Measurements from ENCODE around the gene HGFAC.

Gene HGFAC

DNA sequence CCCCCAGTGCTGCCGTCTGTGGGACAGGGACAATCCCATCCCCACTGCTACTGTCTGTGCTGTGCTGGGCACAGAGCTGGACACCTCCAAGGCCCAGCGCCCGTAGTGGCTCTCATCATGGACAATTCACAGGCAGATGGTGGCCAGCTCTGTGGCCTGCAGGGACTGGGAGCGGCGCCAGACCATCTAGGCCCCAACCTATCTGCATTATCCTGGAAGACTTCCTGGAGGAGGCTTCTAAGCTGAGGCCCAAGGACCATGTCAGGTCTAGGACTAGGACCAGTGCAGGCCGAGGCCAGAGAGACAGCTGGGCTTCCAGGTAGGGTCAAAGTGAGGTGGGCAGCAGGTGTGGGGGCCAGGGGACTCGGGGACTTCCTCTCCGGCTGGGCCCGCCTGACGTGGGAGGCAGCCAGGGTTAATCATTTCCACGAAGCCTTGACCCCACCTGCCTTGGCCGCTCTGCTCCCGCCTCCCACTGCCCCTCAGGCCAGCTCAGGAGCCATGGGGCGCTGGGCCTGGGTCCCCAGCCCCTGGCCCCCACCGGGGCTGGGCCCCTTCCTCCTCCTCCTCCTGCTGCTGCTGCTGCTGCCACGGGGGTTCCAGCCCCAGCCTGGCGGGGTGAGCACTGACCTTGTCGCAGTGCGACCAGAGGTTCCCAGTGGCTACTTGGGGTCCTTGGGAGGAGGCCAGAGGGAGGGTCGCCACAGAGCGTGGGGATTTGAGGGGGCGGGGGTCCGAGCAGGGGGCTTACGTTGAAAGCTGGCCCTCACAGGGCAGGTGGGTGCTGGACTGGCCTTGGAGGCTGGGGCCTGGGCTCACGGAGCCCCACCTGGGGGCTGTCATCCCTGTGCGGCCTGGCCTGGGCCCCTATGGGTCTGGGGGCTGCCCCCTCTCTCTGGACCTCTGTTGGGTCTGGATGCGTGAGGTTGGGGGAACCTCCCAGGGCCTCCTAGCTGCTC, at the start of gene HGFAC:
HGFAC (plus strand) TSS at position 468 of the 959 bp plus-strand sequence; CDS start at position 502, 34 bp downstream.
- no peaks in the 10 kb centered on the region for H3K4me1 ChIP-seq (ENCODE audit: control insufficient read depth, low read length)
- no peaks in the 10 kb centered on the region for H3K27me3 ChIP-seq (ENCODE audit: control insufficient read depth, low read length)
- H3K4me2 ChIP-seq (ENCODE audit: low read length), result no peak within 1 kb of the TSS
- H3K27ac ChIP-seq (ENCODE audit: low read depth, low read length), result no peak within 1 kb of the TSS
- H4K20me1 ChIP-seq (ENCODE audit: control insufficient read depth, insufficient read depth, low read depth, low read length), result no peaks in the 10 kb centered on the region
- no peaks in the 10 kb centered on the region for H3F3A ChIP-seq (ENCODE audit: control insufficient read depth, insufficient read depth)
- TF ChIP-seq EZH2phosphoT487 (IDR thresholded peaks at IDR 0.05; ENCODE audit: borderline replicate concordance, low read length), result no peak
- TF ChIP-seq, protein P1, sequence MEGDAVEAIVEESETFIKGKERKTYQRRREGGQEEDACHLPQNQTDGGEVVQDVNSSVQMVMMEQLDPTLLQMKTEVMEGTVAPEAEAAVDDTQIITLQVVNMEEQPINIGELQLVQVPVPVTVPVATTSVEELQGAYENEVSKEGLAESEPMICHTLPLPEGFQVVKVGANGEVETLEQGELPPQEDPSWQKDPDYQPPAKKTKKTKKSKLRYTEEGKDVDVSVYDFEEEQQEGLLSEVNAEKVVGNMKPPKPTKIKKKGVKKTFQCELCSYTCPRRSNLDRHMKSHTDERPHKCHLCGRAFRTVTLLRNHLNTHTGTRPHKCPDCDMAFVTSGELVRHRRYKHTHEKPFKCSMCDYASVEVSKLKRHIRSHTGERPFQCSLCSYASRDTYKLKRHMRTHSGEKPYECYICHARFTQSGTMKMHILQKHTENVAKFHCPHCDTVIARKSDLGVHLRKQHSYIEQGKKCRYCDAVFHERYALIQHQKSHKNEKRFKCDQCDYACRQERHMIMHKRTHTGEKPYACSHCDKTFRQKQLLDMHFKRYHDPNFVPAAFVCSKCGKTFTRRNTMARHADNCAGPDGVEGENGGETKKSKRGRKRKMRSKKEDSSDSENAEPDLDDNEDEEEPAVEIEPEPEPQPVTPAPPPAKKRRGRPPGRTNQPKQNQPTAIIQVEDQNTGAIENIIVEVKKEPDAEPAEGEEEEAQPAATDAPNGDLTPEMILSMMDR (IDR thresholded peaks at IDR 0.05; ENCODE audit: low read depth, low read length, poor library complexity, severe bottlenecking), result no peak
- no peaks in the 10 kb centered on the region for H3K36me3 ChIP-seq (ENCODE audit: control insufficient read depth, low read length)
- H3K9me2 ChIP-seq (replicated peaks; ENCODE audit: control insufficient read depth, low read length), result no peaks in the 10 kb centered on the region
- no peaks in the 10 kb centered on the region for H3K79me2 ChIP-seq (ENCODE audit: control insufficient read depth, low read length)
- H3K4me3 ChIP-seq (ENCODE audit: low read length), result no peak within 1 kb of the TSS
- H3K9me3 ChIP-seq (ENCODE audit: control insufficient read depth, insufficient read depth, low read length), result no peaks in the 10 kb centered on the region

DNA sequence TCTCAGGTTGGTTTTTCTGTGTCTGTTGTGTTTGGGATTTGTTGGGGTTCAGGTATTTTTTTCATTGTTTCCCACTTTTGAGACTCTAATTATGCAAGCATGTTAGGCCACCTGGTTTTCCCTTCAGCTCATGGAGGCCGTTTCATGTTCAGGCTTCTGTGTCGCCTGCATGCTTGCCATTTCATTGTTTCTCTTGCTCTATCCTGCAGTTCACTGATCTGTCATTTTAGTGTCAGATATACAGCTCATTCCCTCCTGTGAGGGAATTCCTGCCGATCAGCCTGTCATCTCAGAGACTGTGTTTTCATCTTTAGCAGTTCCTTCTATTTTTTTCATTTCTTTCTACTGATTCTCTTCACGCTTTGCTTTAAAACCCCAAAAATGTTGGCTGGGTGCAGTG, 49.4 kb upstream of the HGFAC start:
- TF ChIP-seq, protein P1 (IDR thresholded peaks at IDR 0.05; ENCODE audit: low read depth, low read length, poor library complexity, severe bottlenecking), result no peak
- no peak for TF ChIP-seq EZH2phosphoT487 (IDR thresholded peaks at IDR 0.05; ENCODE audit: borderline replicate concordance, low read length)
- H3K9me3 ChIP-seq (ENCODE audit: control insufficient read depth, insufficient read depth, low read length), result no peaks in the 10 kb centered on the region
- no peaks in the 10 kb centered on the region for H4K20me1 ChIP-seq (ENCODE audit: control insufficient read depth, insufficient read depth, low read depth, low read length)
- H3F3A ChIP-seq (ENCODE audit: control insufficient read depth, insufficient read depth), result 0 out of 2 replicates have a peak, but pooled peaks cover 6% of the 10 kb centered on the region
- no peaks in the 10 kb centered on the region for H3K36me3 ChIP-seq (ENCODE audit: control insufficient read depth, low read length)
- H3K79me2 ChIP-seq (ENCODE audit: control insufficient read depth, low read length), result no peaks in the 10 kb centered on the region
- H3K4me1 ChIP-seq (ENCODE audit: control insufficient read depth, low read length), result peaks cover 24% of the 10 kb centered on the region
- no peaks in the 10 kb centered on the region for H3K9me2 ChIP-seq (replicated peaks; ENCODE audit: control insufficient read depth, low read length)
- H3K4me2 ChIP-seq (ENCODE audit: low read length), result no peak overlapping the region
- peaks cover 6% of the 10 kb centered on the region; the same call in 1 of the 2 replicates for H3K27me3 ChIP-seq (ENCODE audit: control insufficient read depth, low read length)
- H3K4me3 ChIP-seq (ENCODE audit: low read length), result no peak overlapping the region
- H3K27ac ChIP-seq (ENCODE audit: low read depth, low read length), result no peak overlapping the region

DNA sequence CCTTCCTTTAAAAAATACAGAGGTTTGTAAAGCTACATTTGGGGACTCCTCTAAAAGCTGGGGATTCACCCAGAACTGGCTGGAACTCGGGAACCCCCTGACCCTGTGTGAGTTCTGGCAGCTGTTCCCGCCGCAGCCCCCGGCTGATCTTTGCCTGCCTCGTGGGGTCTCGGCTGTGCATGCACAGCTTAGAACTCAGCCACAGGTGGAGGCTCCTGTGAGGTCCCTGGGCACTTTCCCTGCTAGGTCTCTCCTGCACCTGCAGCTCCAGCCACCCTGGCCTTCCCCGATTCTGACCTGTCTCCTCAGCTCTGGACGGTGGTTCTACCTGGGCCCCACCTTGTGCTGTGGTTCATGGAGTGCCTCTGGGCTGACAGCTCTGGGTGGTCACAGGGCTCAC, 48.6 kb upstream of the HGFAC start:
- Histone ChIP-seq H3K27ac (ENCODE audit: low read depth, low read length) (no peak overlapping the region), H3K4me1 (ENCODE audit: control insufficient read depth, low read length) (peaks cover 16% of the 10 kb centered on the region), H3K9me3 (ENCODE audit: control insufficient read depth, insufficient read depth, low read length) (no peaks in the 10 kb centered on the region), H3F3A (ENCODE audit: control insufficient read depth, insufficient read depth) (0 out of 2 replicates have a peak, but pooled peaks cover 2% of the 10 kb centered on the region), H3K4me3 (ENCODE audit: low read length) (no peak overlapping the region), H3K79me2 (ENCODE audit: control insufficient read depth, low read length) (no peaks in the 10 kb centered on the region), H3K4me2 (ENCODE audit: low read length) (no peak overlapping the region), H3K27me3 (ENCODE audit: control insufficient read depth, low read length) (peaks cover 6% of the 10 kb centered on the region; the same call in 1 of the 2 replicates), H3K9me2 (replicated peaks; ENCODE audit: control insufficient read depth, low read length) (no peaks in the 10 kb centered on the region), H3K36me3 (ENCODE audit: control insufficient read depth, low read length) (no peaks in the 10 kb centered on the region), H4K20me1 (ENCODE audit: control insufficient read depth, insufficient read depth, low read depth, low read length) (no peaks in the 10 kb centered on the region)
- no peak for TF ChIP-seq EZH2phosphoT487 (IDR thresholded peaks at IDR 0.05; ENCODE audit: borderline replicate concordance, low read length)
- TF ChIP-seq, protein P1 (IDR thresholded peaks at IDR 0.05; ENCODE audit: low read depth, low read length, poor library complexity, severe bottlenecking), result no peak
